K562 (cell line): ENCODE results near the gene DHDH. TPM values are rescaled to one million over a fixed set of nuclear protein-coding genes. Genes with fewer than 3 reads are reported as not detected.
A peak's percentile ranks its signal among the peaks of the same experiment; 100 is the strongest.
"Not testable (repeated sequence)": the region's sequence is repeated elsewhere in the genome, so short reads cannot be mapped to it uniquely, and the experiment has no call there.

Experiments used
- ATAC-seq: fragments of 200-7000 bp; cut with Tn5 transposase; 3 replicates; pipeline ENCODE4 v1.9.1; 2020; ENCODE audit warnings: moderate library complexity
- BruUV-seq: library from RNA; stranded (reverse); fragments of 400-500 nt; replicated peaks from 2 replicates; lab custom pipeline; 2021; lab: Mats Ljungman, UMichigan
- CTCF ChIA-PET: fragments of 300-600 bp; formaldehyde crosslinking; extraction: SDS; loops from one replicate; lab custom pipeline; 2021; ENCODE audit warnings: low intra/inter-chr PET ratio; lab: Yijun Ruan, JAX
- POLR2A ChIA-PET: fragments of 300-600, 350-650 bp; sonication (Branson Sonifier 250); formaldehyde crosslinking; extraction: SDS; loops from one replicate; lab custom pipeline; 2021; ENCODE audit warnings: antibody characterized with exemption, inconsistent platforms; lab: Yijun Ruan, JAX
- DNase-seq, 4 experiments: peaks; one replicate each; pipeline versions ENCODE4 v3.0.0 to v3.0.0-alpha.2; 2011 to 2018; ENCODE audit warnings: low spot score in 3 of 4, mixed read lengths in 3 of 4; ENCODE audit errors: extremely low read depth in 1 of 4
- FAIRE-seq: peaks from 2 replicates; lab custom pipeline; 2011; peaks lifted over from hg19 to GRCh38; lab: Jason Lieb, UNC
- H2AFZ ChIP-seq: 2 replicates; pipeline ENCODE4 v1.6.0; 2011; ENCODE audit warnings: low read depth, low read length, control low read depth, inconsistent platforms
- H3K27ac ChIP-seq: fragments of 200-600 bp; 3 replicates; pipeline ENCODE4 v1.8.0; 2011; ENCODE audit warnings: low read depth, mild to moderate bottlenecking, control low read depth, inconsistent platforms, low read length, moderate library complexity, mixed read lengths; ENCODE audit errors: extremely low read depth
- H3K27me3 ChIP-seq, 2 experiments: fragments of 300-600 bp in 1 of 2; 2 replicates in 1 of 2; 3 replicates in 1 of 2; pipeline versions ENCODE4 v1.6.0 to v1.8.0; 2011; ENCODE audit warnings: inconsistent platforms in 2 of 2, low read length in 2 of 2, mild to moderate bottlenecking in 1 of 2, mixed read lengths in 1 of 2, moderate library complexity in 1 of 2; ENCODE audit not compliant: control insufficient read depth in 2 of 2, insufficient read depth in 2 of 2
- H3K36me3 ChIP-seq: fragments of 300-600 bp; 3 replicates; pipeline ENCODE4 v1.8.0; 2011; ENCODE audit warnings: mild to moderate bottlenecking, low read length, inconsistent platforms; ENCODE audit not compliant: control insufficient read depth, insufficient read depth
- H3K4me1 ChIP-seq, 2 experiments: fragments of 200-600 bp in 1 of 2; replicated peaks in 1 of 2; 2 replicates in 1 of 2; 3 replicates in 1 of 2; pipeline versions ENCODE4 v1.5.1 to v1.8.0; 2011; ENCODE audit warnings: inconsistent platforms in 2 of 2, low read length in 2 of 2, mild to moderate bottlenecking in 1 of 2, mixed read lengths in 1 of 2, moderate library complexity in 1 of 2; ENCODE audit not compliant: control insufficient read depth in 2 of 2, insufficient read depth in 2 of 2
- H3K4me2 ChIP-seq: 2 replicates; pipeline ENCODE4 v1.6.1; 2011; ENCODE audit warnings: low read length, control low read depth, inconsistent platforms, mixed read lengths; ENCODE audit not compliant: insufficient read depth
- H3K4me3 ChIP-seq: fragments of 200-600 bp; sonication (generic), shearing (Covaris generic); 2 replicates; pipeline ENCODE4 v1.5.1; 2016; ENCODE audit warnings: control low read depth, inconsistent platforms
- H3K79me2 ChIP-seq: fragments of 200-600 bp; 3 replicates; pipeline ENCODE4 v1.8.0; 2011; ENCODE audit warnings: low read length, inconsistent platforms; ENCODE audit not compliant: control insufficient read depth, insufficient read depth
- H3K9ac ChIP-seq, 2 experiments: 2 replicates each; pipeline versions ENCODE4 v1.6.0 to v1.6.1; 2011; ENCODE audit warnings: low read depth in 2 of 2, low read length in 2 of 2, control low read depth in 1 of 2, inconsistent platforms in 1 of 2, mild to moderate bottlenecking in 1 of 2, mixed read lengths in 1 of 2; ENCODE audit not compliant: insufficient read depth in 1 of 2
- H3K9me1 ChIP-seq: one replicate; pipeline ENCODE4 v1.6.0; 2011; ENCODE audit warnings: inconsistent platforms, mild to moderate bottlenecking, low read length, moderate library complexity; ENCODE audit not compliant: control insufficient read depth, insufficient read depth
- H3K9me3 ChIP-seq: replicated peaks from 2 replicates; pipeline ENCODE4 v1.5.1; 2011; ENCODE audit warnings: low read depth, low read length, inconsistent platforms; ENCODE audit not compliant: control insufficient read depth, insufficient read depth
- H4K20me1 ChIP-seq: replicated peaks from 2 replicates; pipeline ENCODE4 v1.6.1; 2011; ENCODE audit warnings: low read length, inconsistent platforms, mixed read lengths; ENCODE audit not compliant: control insufficient read depth, insufficient read depth
- MCM3 ChIP-seq: fragments of 450-650 bp; IDR thresholded peaks from 2 replicates; pipeline ENCODE4 v1.6.1; 2016
- POLR2A ChIP-seq: fragments of 450-650 bp; conservative IDR thresholded peaks from 2 replicates; pipeline ENCODE4 v1.6.1; 2016
- POLR2B ChIP-seq: fragments of 450-650 bp; IDR thresholded peaks from 2 replicates; pipeline ENCODE4 v1.6.1; 2018; ENCODE audit warnings: low read depth; ENCODE audit not compliant: partially characterized antibody
- POLR2G ChIP-seq: fragments of 200-400 bp; formaldehyde crosslinking; IDR thresholded peaks from 2 replicates; pipeline ENCODE4 v1.6.1; 2017; ENCODE audit warnings: low read depth, mild to moderate bottlenecking, antibody characterized with exemption, low read length, moderate library complexity
- SUPT5H ChIP-seq: fragments of 450-650 bp; IDR thresholded peaks from 2 replicates; pipeline ENCODE4 v1.6.1; 2016
- WGBS: fragments of 100-300 bp; shearing (Covaris generic); methylation state at CpG from one replicate; pipeline ENCODE4 v1.1.6; 2016; ENCODE audit warnings: low coverage, mixed read lengths; ENCODE audit not compliant: insufficient coverage; ENCODE audit errors: missing lambda C conversion rate; 5-methylcytosine and 5-hydroxymethylcytosine counted together
- in situ Hi-C: fragments of 300-500 bp; cut with MboI; formaldehyde crosslinking; loops from 4 replicates; pipeline ENCODE4 v1.15.0; 2018; ENCODE audit warnings: inconsistent platforms, mixed read lengths
- intact Hi-C: fragments of 100-400 bp; cut with micrococcal nuclease; formaldehyde crosslinking; loops from 2 replicates; pipeline ENCODE4 v1.14.2; 2022
- polyA plus RNA-seq, 8 experiments: library from polyadenylated mRNA; depleted of rRNA in 4 of 8; stranded (reverse) in 5 of 8; unstranded in 3 of 8; fragments of >200 nt; fragmentation: Nextera tagmentation in 2 of 8; fragmentation: Illumina TruSeq in 1 of 8; extraction: Ambion mirVana in 2 of 8; extraction: Trizol in 1 of 8; gene quantifications; 2 replicates each; pipeline versions ENCODE4 v1.2.1 to v1.2.3, GENCODE V29; 2011 to 2014; ENCODE audit warnings: inconsistent platforms in 1 of 8, missing spikeins in 1 of 8
- total RNA-seq, 7 experiments: library from RNA; depleted of rRNA in 6 of 7; stranded (reverse); fragments of >200 nt in 6 of 7; fragmentation: Illumina TruSeq in 2 of 7; extraction: Trizol in 2 of 7; gene quantifications; 2 replicates each; pipeline versions ENCODE4 v1.2.1 to v1.2.3, GENCODE V29; 2011 to 2021; ENCODE audit warnings: low replicate concordance in 1 of 7

The DHDH gene
- total and polyA plus RNA-seq, 9 of the 15 experiments (the other 6 are each of a cell fraction or from before 2014, with no cell fraction given), result 0.37 to 1.9 (median 0.87) TPM

DNA sequence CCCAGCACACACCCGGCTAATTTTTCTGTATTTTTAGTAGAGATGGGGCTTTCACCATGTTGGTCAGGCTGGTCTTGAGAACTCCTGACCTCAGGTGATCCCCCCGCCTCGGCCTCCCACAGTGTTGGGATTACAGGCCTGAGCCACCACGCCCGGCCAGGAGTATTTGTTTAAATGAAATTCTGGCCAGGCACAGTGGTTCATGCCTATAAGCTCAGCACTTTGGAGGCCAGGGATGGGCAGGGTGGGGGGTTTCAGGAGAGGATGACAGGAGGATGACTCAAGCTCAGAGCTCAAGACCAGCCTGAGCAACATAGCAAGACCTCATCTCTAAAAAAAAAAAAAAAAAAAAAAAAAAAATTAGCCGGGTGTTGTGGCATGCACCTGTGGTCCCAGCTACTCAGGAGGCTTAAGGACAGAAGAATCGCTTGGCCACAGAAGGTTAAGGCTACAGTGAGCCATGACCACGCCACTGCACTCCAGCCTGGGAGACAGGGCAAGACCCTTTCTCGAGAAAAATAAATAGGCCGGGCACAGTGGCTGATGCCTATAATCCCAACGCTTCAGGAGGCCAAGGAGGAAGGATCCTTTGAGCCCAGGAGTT is 8.2 kb upstream of the DHDH start:
- no TSS peak for BruUV-seq
- H3K9me1 ChIP-seq, result no peaks in the 10 kb centered on the region
- H3K79me2 ChIP-seq, result no peaks in the 10 kb centered on the region
- H3K9ac ChIP-seq, result no peak overlapping the region
- FAIRE-seq, result no peak
- in situ Hi-C loops (no loop called here), intact Hi-C loops (no loop called here)
- no peaks in the 10 kb centered on the region for H4K20me1 ChIP-seq
- H3K36me3 ChIP-seq, result peaks cover 34% of the 10 kb centered on the region; the same call in 2 of the 3 replicates
- ATAC-seq, result peak; percentile 12
- H3K4me3 ChIP-seq, result no peak overlapping the region
- WGBS, result 81% methylated on average over 10 of the region's 11 CpGs
- peaks cover 10 to 14% of the 10 kb centered on the region in 2 experiments; a peak in 4 of 5 replicates for H3K4me1 ChIP-seq
- POLR2A ChIA-PET, result interaction anchor here (1.0 to 3.5 kb wide), 7 partner anchors 7 to 54 kb away, joined by 3 to 19 read pairs (median 4); partner anchors contain the start of gene DHDH
- H3K27ac ChIP-seq, result no peak overlapping the region
- H3K4me2 ChIP-seq, result no peak overlapping the region
- no peaks in the 10 kb centered on the region for H3K9me3 ChIP-seq
- TF ChIP-seq MCM3 (no peak), POLR2G (peak; percentile 18; the same call in 1 of the 2 replicates)
- TF ChIP-seq, all 486 proteins: peak for 1
- CTCF ChIA-PET, result no interaction called here
- no peak for DNase-seq
- Histone ChIP-seq H3K27me3 (no peaks in the 10 kb centered on the region), H2AFZ (no peak overlapping the region)

DNA sequence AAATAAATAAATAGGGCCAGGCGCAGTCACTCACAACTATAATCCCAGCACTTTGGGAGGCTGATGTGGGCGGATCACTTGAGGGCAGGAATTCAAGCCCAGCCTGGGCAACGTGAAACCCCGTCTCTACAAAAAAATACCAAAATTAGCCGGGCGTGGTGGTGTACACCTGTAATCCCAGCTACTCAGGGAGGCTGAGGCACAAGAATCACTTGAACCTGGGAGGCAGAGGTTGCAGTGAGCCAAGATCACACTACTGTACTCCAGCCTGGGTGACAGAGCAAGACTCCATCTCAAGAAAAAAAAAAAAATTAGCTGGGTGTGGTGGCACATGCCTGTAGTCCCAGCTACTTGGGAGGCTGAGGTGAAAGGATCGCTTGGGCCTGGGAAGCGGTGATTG is 7.6 kb upstream of the DHDH start:
- POLR2A ChIA-PET, result interaction anchor here (1.5 to 3.5 kb wide), 3 partner anchors 30 to 41 kb away, joined by 3 to 17 read pairs (median 5); no protein-coding TSS in a partner anchor
- H4K20me1 ChIP-seq, in situ Hi-C loops: not testable (repeated sequence)

More for the DNA sequence above, 7.6 kb upstream of the DHDH start:
- H3K9ac ChIP-seq, BruUV-seq, H3K9me1 ChIP-seq, FAIRE-seq, H3K4me2 ChIP-seq, H3K79me2 ChIP-seq, CTCF ChIA-PET, H3K27ac ChIP-seq, H3K27me3 ChIP-seq, H3K9me3 ChIP-seq, DNase-seq, H2AFZ ChIP-seq, intact Hi-C loops, H3K4me3 ChIP-seq: not testable (repeated sequence)
- H3K4me1 ChIP-seq, result peaks cover 10 to 13% of the 10 kb centered on the region in 2 experiments; a peak in 4 of 5 replicates
- H3K36me3 ChIP-seq, result peaks cover 29% of the 10 kb centered on the region; the same call in 2 of the 3 replicates
- peak; percentile 22 for ATAC-seq
- TF ChIP-seq POLR2B (peak; percentile 68), POLR2A (peak; percentile 61), SUPT5H (peak; percentile 48)
- 78% methylated on average over 8 of the region's 8 CpGs for WGBS
